ENCODE measurements around the gene HJURP. TPM values are rescaled to one million over a fixed set of nuclear protein-coding genes. Genes with fewer than 3 reads are reported as not detected.

Gene HJURP
- polyA plus RNA-seq, 1 donor (not counting 4 experiments of a cell fraction or from before 2014, with no cell fraction given), result 20.2 TPM

- Histone ChIP-seq H3K79me2 (ENCODE audit: control insufficient read depth, insufficient read depth, low read length) (no peaks in the 10 kb centered on the region), H3K27ac (ENCODE audit: control insufficient read depth, insufficient read depth, low read length) (no peak overlapping the region), H3K4me3 (ENCODE audit: control insufficient read depth in 2 of 3, extremely low read depth in 1 of 3, insufficient read depth in 2 of 3, low read depth in 1 of 3, low read length in 3 of 3) (no peak overlapping the region), H3K27me3 (ENCODE audit: control insufficient read depth, extremely low read depth, insufficient read depth, low read length) (no peaks in the 10 kb centered on the region), H3K9ac (ENCODE audit: control insufficient read depth, extremely low read depth, insufficient read depth, low read length) (no peak overlapping the region), H3K4me1 (ENCODE audit: control insufficient read depth, extremely low read depth, insufficient read depth, low read length) (no peaks in the 10 kb centered on the region), H2AFZ (ENCODE audit: control insufficient read depth, low read length) (no peak overlapping the region), H3K9me1 (ENCODE audit: control insufficient read depth, extremely low read depth, insufficient read depth, low read length) (no peaks in the 10 kb centered on the region), H3K4me2 (ENCODE audit: control insufficient read depth, extremely low read depth, insufficient read depth, low read depth, low read length) (no peak overlapping the region), H4K20me1 (ENCODE audit: control insufficient read depth, extremely low read depth, insufficient read depth, low read length) (no peaks in the 10 kb centered on the region), H3K9me3 (ENCODE audit: control insufficient read depth, low read depth, low read length) (no peaks in the 10 kb centered on the region), H3K36me3 (ENCODE audit: control insufficient read depth in 2 of 2, extremely low read depth in 1 of 2, insufficient read depth in 2 of 2, low read length in 2 of 2) (no peaks in the 10 kb centered on the region)
- TF ChIP-seq CTCF (optimal IDR thresholded peaks at IDR 0.05 in 1 of 3, IDR thresholded peaks at IDR 0.05 in 1 of 3, conservative IDR thresholded peaks at IDR 0.05 in 1 of 3; ENCODE audit: extremely low read depth in 1 of 3, insufficient read depth in 2 of 3, low read length in 3 of 3) (no peak), EZH2 (IDR thresholded peaks at IDR 0.05; ENCODE audit: low read length) (no peak)
- FAIRE-seq (no peak), DNase-seq (ENCODE audit: low read depth, low spot score) (no peak)
- dilution Hi-C loops (cut with MboI; ENCODE audit: extremely low pct_ligation_motif_present, low sequenced_read_pairs), result no loop called here
Observed at GRCh38 chr2:233789554-233789953, 64.8 kb downstream of the HJURP start.

Other genes with a start within 250 kb of the HJURP start
- gene UGT1A8, start 236.9 kb downstream of the HJURP start, polyA plus RNA-seq, result 0.41 to 0.64 TPM (median 0.63 TPM) in 3 replicates
- 1.8 to 2.4 TPM (median 2.0 TPM) in 3 replicates for gene UGT1A10, start 218.1 kb downstream of the HJURP start, polyA plus RNA-seq
- gene UGT1A9, start 182.6 kb downstream of the HJURP start, polyA plus RNA-seq, result not detected in 3 replicates
- 0.19 to 1.2 TPM (median 0.87 TPM) in 3 replicates for gene UGT1A7, start 172.6 kb downstream of the HJURP start, polyA plus RNA-seq
- 133 to 154 TPM (median 152 TPM) in 3 replicates for gene UGT1A6, start 161.6 kb downstream of the HJURP start, polyA plus RNA-seq
- 0.51 to 2.2 TPM (median 1.3 TPM) in 3 replicates for gene UGT1A5, start 141.6 kb downstream of the HJURP start, polyA plus RNA-seq
- gene UGT1A4, start 135.8 kb downstream of the HJURP start, polyA plus RNA-seq, result 0.77 to 2.4 TPM (median 2.0 TPM) in 3 replicates
- 0.63 to 3.2 TPM (median 1.8 TPM) in 3 replicates for gene UGT1A3, start 125.5 kb downstream of the HJURP start, polyA plus RNA-seq
- gene UGT1A1, start 94.3 kb downstream of the HJURP start, polyA plus RNA-seq, result 1.7 to 3.0 TPM (median 2.7 TPM) in 3 replicates
- gene MROH2A, start 76.2 kb downstream of the HJURP start, polyA plus RNA-seq, result 0.17 to 0.37 TPM (median 0.33 TPM) in 3 replicates
- gene TRPM8, start 62.8 kb upstream of the HJURP start, polyA plus RNA-seq, result 0.04 to 0.26 TPM (median 0.06 TPM) in 3 replicates
- gene SPP2, start 196.2 kb upstream of the HJURP start, polyA plus RNA-seq, result 0.13 to 0.14 TPM in 2 of 3 replicates, not detected in the other

Measured in keratinocyte (primary cell).